PFSK-1 (cell line): ENCODE data around the gene RHBDD1.

ENCODE experiments used
- POLR2AphosphoS5 ChIP-seq: IDR thresholded peaks from 2 replicates; pipeline ENCODE4 v1.6.1; 2012; ENCODE audit warnings: low read depth, mild to moderate bottlenecking, control low read depth, low read length, moderate library complexity
- SIN3A ChIP-seq: IDR thresholded peaks from 2 replicates; pipeline ENCODE4 v1.6.1; 2012; ENCODE audit warnings: mild to moderate bottlenecking, low read length, moderate library complexity, borderline replicate concordance; ENCODE audit not compliant: insufficient read depth

DNA sequence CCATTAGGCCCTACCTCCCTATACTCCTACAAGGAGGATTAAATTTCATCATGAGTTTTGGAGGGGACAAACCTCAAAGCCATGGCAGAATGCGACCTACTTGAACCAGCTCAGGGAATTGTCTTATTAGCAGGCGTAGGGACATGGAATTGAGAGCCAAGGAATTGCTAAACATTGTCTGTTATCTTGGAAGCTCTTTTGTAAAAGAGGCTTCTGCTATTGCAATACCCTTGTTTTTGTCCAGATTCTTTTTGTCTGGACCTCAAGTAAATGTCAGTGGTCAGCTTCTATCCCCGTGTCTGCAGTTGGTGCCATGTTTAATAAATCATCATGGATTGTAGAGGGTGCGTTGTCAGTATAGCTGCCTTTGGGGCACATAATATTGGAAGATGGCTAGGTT lies 62.3 kb downstream of the RHBDD1 start:
- no peak for TF ChIP-seq SIN3A
- TF ChIP-seq POLR2AphosphoS5, result no peak
